ENCODE data around the gene DAAM2.

DAAM2 gene

GRCh38 chr6:39912446-39912845 is 120.3 kb downstream of the DAAM2 start:
- DNase-seq, result no peak

GRCh38 chr6:39913391-39913916 is 121.3 kb downstream of the DAAM2 start:
- DNase-seq, result no peak

- no peak for DNase-seq
These were observed 122.1 kb downstream of the DAAM2 start for GRCh38 chr6:39914239-39914638.

- DNase-seq, result no peak
These were observed 123.7 kb downstream of the DAAM2 start for GRCh38 chr6:39915866-39916265.

- DNase-seq, result no peak
These were observed 125.2 kb downstream of the DAAM2 start for GRCh38 chr6:39917329-39917728.

- no peak for DNase-seq
These were observed 125.8 kb downstream of the DAAM2 start for GRCh38 chr6:39917981-39918380.

- no peak for DNase-seq
These were observed 126.7 kb downstream of the DAAM2 start for GRCh38 chr6:39918831-39919230.

- no peak for DNase-seq
These were observed 128.0 kb downstream of the DAAM2 start for GRCh38 chr6:39920157-39920556.

GRCh38 chr6:39922821-39923220 is 130.6 kb downstream of the DAAM2 start:
- no peak for DNase-seq

- DNase-seq, result no peak
These were observed 131.2 kb downstream of the DAAM2 start for GRCh38 chr6:39923394-39923793.

- DNase-seq, result no peak
These were observed 131.7 kb downstream of the DAAM2 start for GRCh38 chr6:39923861-39924260.

- no peak for DNase-seq
These were observed 132.1 kb downstream of the DAAM2 start for GRCh38 chr6:39924283-39924682.

- no peak for DNase-seq
These were observed 133.2 kb downstream of the DAAM2 start for GRCh38 chr6:39925191-39925930.

GRCh38 chr6:39925931-39926290 is 133.7 kb downstream of the DAAM2 start:
- DNase-seq, result no peak

GRCh38 chr6:39926668-39927067 is 134.5 kb downstream of the DAAM2 start:
- no peak for DNase-seq

GRCh38 chr6:39927159-39927558 is 135.0 kb downstream of the DAAM2 start:
- no peak for DNase-seq

- no peak for DNase-seq
These were observed 137.0 kb downstream of the DAAM2 start for GRCh38 chr6:39929039-39929732.

GRCh38 chr6:39929733-39930461 is 137.7 kb downstream of the DAAM2 start:
- no peak for DNase-seq

GRCh38 chr6:39930540-39930939 is 138.4 kb downstream of the DAAM2 start:
- no peak for DNase-seq

- DNase-seq, result no peak
These were observed 139.4 kb downstream of the DAAM2 start for GRCh38 chr6:39931607-39932006.

- no peak for DNase-seq
These were observed 140.3 kb downstream of the DAAM2 start for GRCh38 chr6:39932386-39932910.

GRCh38 chr6:39933669-39934130 is 141.5 kb downstream of the DAAM2 start:
- DNase-seq, result no peak

GRCh38 chr6:39934131-39934757 is 142.1 kb downstream of the DAAM2 start, which contains the start of gene MOCS1:
Gene MOCS1 (minus strand): TSS chr6:39934462. CDS start chr6:39934417, 45 bp downstream.
- DNase-seq, result no peak
